H1 (cell line): Measurements from ENCODE around the gene SLFNL1. TPM values are rescaled to one million over a fixed set of nuclear protein-coding genes. Genes with fewer than 3 reads are reported as not detected.

Source experiments
- CTCF ChIA-PET: fragments of 300-600 bp; sonication (Branson Sonifier 250); formaldehyde crosslinking; loops from one replicate; lab custom pipeline; 2021; ENCODE audit not compliant: partially characterized antibody; lab: Charles Lee
- POLR2A ChIA-PET: fragments of 300-600 bp; sonication (Branson Sonifier 250); formaldehyde crosslinking; loops from one replicate; lab custom pipeline; 2021; ENCODE audit warnings: inconsistent platforms; ENCODE audit not compliant: partially characterized antibody; lab: Charles Lee
- DNase-seq, 2 experiments: peaks; one replicate each; pipeline versions ENCODE4 v3.0.0 to v3.0.0-alpha.2; 2010 to 2022; ENCODE audit warnings: low spot score in 2 of 2, low read depth in 1 of 2, mixed read lengths in 1 of 2
- FAIRE-seq: peaks from 2 replicates; lab custom pipeline; 2011; peaks lifted over from hg19 to GRCh38; lab: Jason Lieb, UNC
- H2AFZ ChIP-seq: 2 replicates; pipeline ENCODE4 v1.8.1; 2012; ENCODE audit warnings: low read length, inconsistent platforms
- H2AK5ac ChIP-seq: 2 replicates; pipeline ENCODE4 v1.6.1; 2013; ENCODE audit warnings: low read depth, low read length
- H2BK120ac ChIP-seq: replicated peaks from 2 replicates; pipeline ENCODE3; 2013; ENCODE audit warnings: low read depth, low read length, inconsistent platforms
- H2BK12ac ChIP-seq: 2 replicates; pipeline ENCODE4 v1.6.1; 2013; ENCODE audit warnings: low read depth, low read length
- H2BK15ac ChIP-seq: 2 replicates; pipeline ENCODE4 v1.6.1; 2013; ENCODE audit warnings: low read length
- H2BK20ac ChIP-seq: 2 replicates; pipeline ENCODE4 v1.6.1; 2013; ENCODE audit warnings: low read length
- H2BK5ac ChIP-seq: 2 replicates; pipeline ENCODE4 v1.6.1; 2013; ENCODE audit warnings: low read depth, low read length
- H3K14ac ChIP-seq: 2 replicates; pipeline ENCODE4 v1.6.1; 2013; ENCODE audit warnings: inconsistent platforms; ENCODE audit not compliant: insufficient read length
- H3K18ac ChIP-seq: 2 replicates; pipeline ENCODE4 v1.6.1; 2013; ENCODE audit warnings: low read length; ENCODE audit errors: extremely low read depth
- H3K23ac ChIP-seq: 2 replicates; pipeline ENCODE4 v1.6.1; 2013; ENCODE audit warnings: inconsistent platforms; ENCODE audit not compliant: insufficient read length
- H3K23me2 ChIP-seq: 2 replicates; pipeline ENCODE4 v1.6.1; 2013; ENCODE audit warnings: low read depth, low read length
- H3K27ac ChIP-seq: 2 replicates; pipeline ENCODE4 v1.6.1; 2011; ENCODE audit warnings: low read depth, low read length, inconsistent platforms
- H3K27me3 ChIP-seq, 4 experiments: replicated peaks in 1 of 4; 1 replicate in 1 of 4; 2 replicates in 3 of 4; pipeline versions ENCODE4 v1.6.1 to v1.8.1; 2011 to 2013; ENCODE audit warnings: low read length in 3 of 4, mild to moderate bottlenecking in 3 of 4, inconsistent platforms in 2 of 4, mixed read lengths in 2 of 4, moderate library complexity in 1 of 4; ENCODE audit not compliant: control insufficient read depth in 3 of 4, insufficient read depth in 3 of 4; ENCODE audit errors: extremely low read depth in 1 of 4
- H3K36me3 ChIP-seq, 4 experiments: 2 replicates each; pipeline versions ENCODE4 v1.6.1 to v1.8.1; 2011 to 2013; ENCODE audit warnings: mild to moderate bottlenecking in 4 of 4, low read length in 3 of 4, moderate library complexity in 2 of 4, control low read depth in 1 of 4, inconsistent platforms in 1 of 4; ENCODE audit not compliant: insufficient read depth in 4 of 4, control insufficient read depth in 2 of 4
- H3K4ac ChIP-seq: replicated peaks from 2 replicates; pipeline ENCODE3; 2013; ENCODE audit warnings: low read length, low read depth, mixed read lengths, inconsistent platforms; ENCODE audit not compliant: insufficient read length
- H3K4me1 ChIP-seq, 4 experiments: replicated peaks in 1 of 4; 1 replicate in 1 of 4; 2 replicates in 3 of 4; pipeline versions ENCODE4 v1.6.1 to v1.8.1; 2011 to 2013; ENCODE audit warnings: low read length in 3 of 4, inconsistent platforms in 2 of 4, mixed read lengths in 1 of 4; ENCODE audit not compliant: insufficient read depth in 4 of 4, control insufficient read depth in 3 of 4
- H3K4me2 ChIP-seq, 2 experiments: 2 replicates each; pipeline versions ENCODE4 v1.6.1 to v1.8.1; 2011 to 2013; ENCODE audit warnings: low read depth in 2 of 2, low read length in 2 of 2, control low read depth in 1 of 2, inconsistent platforms in 1 of 2, mild to moderate bottlenecking in 1 of 2; ENCODE audit not compliant: insufficient read depth in 1 of 2
- H3K4me3 ChIP-seq, 4 experiments: fragments of 200-600, 300-600 bp in 1 of 4; sonication (generic), shearing (Covaris generic), sonication (Bioruptor Twin) in 1 of 4; 2 replicates each; pipeline versions ENCODE4 v1.5.1 to v1.8.1; 2011 to 2016; ENCODE audit warnings: low read length in 4 of 4, low read depth in 3 of 4, control low read depth in 2 of 4, inconsistent platforms in 2 of 4, mild to moderate bottlenecking in 2 of 4, mixed read lengths in 1 of 4, moderate library complexity in 1 of 4; ENCODE audit not compliant: insufficient read depth in 2 of 4; ENCODE audit errors: extremely low read depth in 1 of 4
- H3K56ac ChIP-seq: replicated peaks from 2 replicates; pipeline ENCODE3; 2013; ENCODE audit warnings: low read depth, mild to moderate bottlenecking, mixed read lengths, low read length, inconsistent platforms; ENCODE audit not compliant: insufficient read length
- H3K79me1 ChIP-seq: 2 replicates; pipeline ENCODE4 v1.6.1; 2013; ENCODE audit warnings: low read depth, low read length, control low read depth
- H3K79me2 ChIP-seq, 2 experiments: 2 replicates each; pipeline versions ENCODE4 v1.6.1 to v1.8.1; 2012 to 2013; ENCODE audit warnings: low read length in 2 of 2, mild to moderate bottlenecking in 2 of 2, inconsistent platforms in 1 of 2; ENCODE audit not compliant: insufficient read depth in 2 of 2, control insufficient read depth in 1 of 2
- H3K9ac ChIP-seq, 4 experiments: replicated peaks in 1 of 4; 1 replicate in 1 of 4; 2 replicates in 3 of 4; pipeline versions ENCODE4 v1.6.1 to v1.8.1; 2011 to 2013; ENCODE audit warnings: low read depth in 3 of 4, low read length in 3 of 4, control low read depth in 2 of 4, mild to moderate bottlenecking in 2 of 4, moderate library complexity in 2 of 4, inconsistent platforms in 1 of 4; ENCODE audit errors: extremely low read depth in 1 of 4
- H3K9me3 ChIP-seq, 2 experiments: 2 replicates each; pipeline versions ENCODE4 v1.6.1 to v1.8.1; 2012 to 2013; ENCODE audit warnings: mild to moderate bottlenecking in 2 of 2, moderate library complexity in 2 of 2, control low read depth in 1 of 2, inconsistent platforms in 1 of 2, low read depth in 1 of 2, low read length in 1 of 2, mixed read lengths in 1 of 2; ENCODE audit not compliant: insufficient read depth in 2 of 2
- H4K20me1 ChIP-seq, 2 experiments: replicated peaks in 1 of 2; 2 replicates each; pipeline versions ENCODE3 to v1.8.1; 2011 to 2013; ENCODE audit warnings: inconsistent platforms in 2 of 2, low read length in 2 of 2, mild to moderate bottlenecking in 1 of 2; ENCODE audit not compliant: insufficient read depth in 2 of 2, control insufficient read depth in 1 of 2
- H4K5ac ChIP-seq: 2 replicates; pipeline ENCODE4 v1.6.1; 2013; ENCODE audit warnings: low read length, low read depth, mixed read lengths, inconsistent platforms; ENCODE audit not compliant: insufficient read length
- H4K8ac ChIP-seq: 2 replicates; pipeline ENCODE4 v1.8.0; 2013; ENCODE audit warnings: mild to moderate bottlenecking, moderate library complexity, low read length, inconsistent platforms; ENCODE audit not compliant: insufficient read depth; ENCODE audit errors: extremely low read depth
- H4K91ac ChIP-seq: replicated peaks from 2 replicates; pipeline ENCODE3; 2013; ENCODE audit warnings: low read length, mixed read lengths, inconsistent platforms; ENCODE audit not compliant: insufficient read length
- BACH1 ChIP-seq: IDR thresholded peaks from 2 replicates; pipeline ENCODE4 v1.6.1; 2012; ENCODE audit warnings: low read length, improper control_type of control experiment
- BCL11A ChIP-seq, 2 experiments: IDR thresholded peaks; one replicate each; pipeline ENCODE4 v1.6.1; 2011; ENCODE audit warnings: low read depth in 2 of 2, low read length in 2 of 2, mild to moderate bottlenecking in 2 of 2
- CBX5 ChIP-seq: fragments of 300-800, 300-1000 bp; sonication (generic); IDR thresholded peaks from 2 replicates; pipeline ENCODE4 v1.7.1; 2016; ENCODE audit warnings: antibody characterized with exemption, low read length, low read depth
- EGR1 ChIP-seq: IDR thresholded peaks from 2 replicates; pipeline ENCODE4 v1.6.1; 2011; ENCODE audit warnings: low read depth, low read length, borderline replicate concordance
- JUND ChIP-seq: IDR thresholded peaks from 2 replicates; pipeline ENCODE4 v1.6.1; 2011; ENCODE audit warnings: mild to moderate bottlenecking, improper control_type of control experiment, low read length
- KDM1A ChIP-seq: fragments of 200-600, 300-600 bp; sonication (generic); IDR thresholded peaks from 2 replicates; pipeline ENCODE4 v1.7.1; 2016; ENCODE audit warnings: mild to moderate bottlenecking, low read length, borderline replicate concordance
- KDM4A ChIP-seq: IDR thresholded peaks from one replicate; pipeline ENCODE4 v1.7.1; 2012; ENCODE audit warnings: low read depth, mild to moderate bottlenecking, moderate library complexity, low read length, inconsistent platforms; ENCODE audit not compliant: severe bottlenecking
- POLR2A ChIP-seq, 2 experiments: IDR thresholded peaks; 1 replicate in 1 of 2; 2 replicates in 1 of 2; pipeline ENCODE4 v1.6.1; 2011; ENCODE audit warnings: low read depth in 2 of 2, low read length in 2 of 2, mild to moderate bottlenecking in 2 of 2; ENCODE audit errors: control extremely low read depth in 1 of 2
- RBBP5 ChIP-seq: IDR thresholded peaks from 2 replicates; pipeline ENCODE4 v1.7.1; 2012; ENCODE audit warnings: low read depth, mild to moderate bottlenecking, inconsistent platforms, low read length, moderate library complexity, borderline replicate concordance
- ZNF274 ChIP-seq: IDR thresholded peaks from 2 replicates; pipeline ENCODE4 v1.7.0; 2012; ENCODE audit warnings: low read length, borderline replicate concordance; ENCODE audit errors: extremely low read depth
- WGBS, 2 experiments: shearing (Covaris generic) in 1 of 2; methylation state at CpG; one replicate each; pipeline versions ENCODE4 v1.1.6 to v1.1.7; 2013 to 2015; ENCODE audit warnings: low lambda C conversion rate in 2 of 2, mixed read lengths in 2 of 2, inconsistent platforms in 1 of 2, low coverage in 1 of 2, missing lambda C conversion rate in 1 of 2; ENCODE audit not compliant: insufficient replicate concordance in 2 of 2, insufficient coverage in 1 of 2, insufficient read length in 1 of 2; ENCODE audit errors: extremely low coverage in 1 of 2, missing lambda C conversion rate in 1 of 2; 5-methylcytosine and 5-hydroxymethylcytosine counted together
- polyA plus RNA-seq, 7 experiments: library from polyadenylated mRNA; depleted of rRNA in 3 of 7; stranded (reverse) in 5 of 7; unstranded in 2 of 7; fragments of >200 nt in 5 of 7; fragments of 200-250 nt in 2 of 7; gene quantifications; 1 replicate in 5 of 7; 2 replicates in 1 of 7; 4 replicates in 1 of 7; pipeline versions ENCODE4 v1.2.1 to v1.2.3, GENCODE V29; 2011 to 2013; ENCODE audit warnings: missing spikeins in 2 of 7, mixed read lengths in 2 of 7
- total RNA-seq: library from RNA; stranded (reverse); fragmentation: NEBNext Ultra II Directional; extraction: Animal tissue kit (Norgen Biotek cat#: 25700); gene quantifications from 2 replicates; pipeline ENCODE4 v1.2.1, GENCODE V29; 2021

The SLFNL1 gene
- total and polyA plus RNA-seq, 2 of the 8 experiments (the other 6 are each of a cell fraction or from before 2014, with no cell fraction given) = not detected

DNA sequence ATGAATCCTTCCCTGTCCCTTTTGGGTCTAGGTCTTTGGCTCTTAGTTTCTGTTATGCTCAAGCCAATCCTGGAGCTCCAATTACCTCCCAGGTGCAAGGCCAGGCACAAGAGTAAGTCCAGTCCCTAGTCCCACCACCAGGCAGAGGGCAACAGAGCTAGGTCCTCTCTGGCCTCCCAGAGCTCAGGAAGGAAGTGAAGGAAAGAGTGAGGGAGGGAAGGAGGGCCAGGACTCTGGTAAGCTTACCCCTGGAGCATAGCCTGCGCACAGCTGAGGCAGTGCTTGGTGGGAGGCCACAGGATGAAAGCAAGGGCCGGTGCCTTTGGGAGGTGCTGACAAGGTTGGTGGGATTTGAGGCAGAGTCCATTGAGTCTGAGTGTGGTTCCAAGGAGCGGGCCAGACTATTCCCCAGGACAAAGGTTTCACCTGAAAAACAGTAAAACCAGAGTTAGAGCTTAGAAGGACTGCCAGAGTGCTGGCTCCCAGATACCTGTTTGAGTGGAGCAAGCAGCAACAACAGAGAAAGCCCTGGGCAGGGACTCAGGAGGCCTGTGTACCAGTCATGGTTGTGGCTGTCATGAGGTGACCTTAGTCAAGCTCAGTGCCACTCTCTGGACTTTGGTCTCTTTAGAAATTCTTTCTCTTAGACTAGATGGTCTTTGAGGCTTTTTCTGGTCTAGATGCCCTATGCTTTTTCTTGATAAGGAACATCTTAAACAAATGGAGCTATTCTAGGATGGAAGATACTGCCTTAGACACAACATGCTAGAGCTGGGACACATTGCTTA is 15.8 kb upstream of the SLFNL1 start:
- TF ChIP-seq POLR2A (IDR thresholded peaks at IDR 0.05; ENCODE audit: control extremely low read depth in 1 of 2, low read depth in 2 of 2, low read length in 2 of 2) = no peak
- no peak for TF ChIP-seq BCL11A (IDR thresholded peaks at IDR 0.05; ENCODE audit: low read depth in 2 of 2, low read length in 2 of 2)
- TF ChIP-seq KDM4A = no peak
- TF ChIP-seq EGR1 = no peak
- no peak for TF ChIP-seq JUND
- no peak for TF ChIP-seq CBX5
- TF ChIP-seq BACH1 = no peak
- no peak for TF ChIP-seq KDM1A
- TF ChIP-seq ZNF274 = no peak
- no peak for TF ChIP-seq RBBP5
- Histone ChIP-seq H2BK20ac (no peak overlapping the region), H3K4ac (no peak overlapping the region), H3K14ac (no peak overlapping the region), H3K9ac (no peak overlapping the region), H3K4me2 (no peak overlapping the region), H2BK5ac (no peak overlapping the region), H3K27me3 (peaks cover 0 to 3% (median 0%) of the 10 kb centered on the region in 4 experiments; a peak in 1 of 7 replicates), H3K18ac (no peak overlapping the region), H2AFZ (no peak overlapping the region), H4K20me1 (peaks cover 0 to 2% of the 10 kb centered on the region in 2 experiments), H3K36me3 (peaks cover 1 to 4% (median 3%) of the 10 kb centered on the region in 4 experiments; a peak in 4 of 8 replicates), H3K23me2 (no peaks in the 10 kb centered on the region; the same call in 1 of the 2 replicates), H3K79me2 (no peaks in the 10 kb centered on the region), H3K9me3 (no peaks in the 10 kb centered on the region), H2BK120ac (no peak overlapping the region), H4K8ac (no peak overlapping the region), H3K4me1 (no peaks in the 10 kb centered on the region; a peak in 2 of 7 replicates), H2AK5ac (no peak overlapping the region), H2BK15ac (no peak overlapping the region), H3K4me3 (no peak overlapping the region), H4K5ac (no peak overlapping the region), H3K23ac (no peak overlapping the region), H2BK12ac (no peak overlapping the region), H3K79me1 (no peaks in the 10 kb centered on the region), H3K56ac (no peak overlapping the region), H4K91ac (no peak overlapping the region), H3K27ac (no peak overlapping the region)
- 91% methylated on average over 3 of the region's 3 CpGs; no CpG with 5 or more reads in 1 of the 2 experiments for WGBS, 2 experiments
- no peak for DNase-seq
- no peak for FAIRE-seq
- ChIA-PET CTCF (interaction anchor here (0.7 to 2.8 kb wide), 6 partner anchors 9 to 394 kb away, joined by 3 to 20 read pairs (median 4); no protein-coding TSS in a partner anchor), POLR2A (interaction anchor here (1.1 to 2.0 kb wide), 3 partner anchors 13 to 36 kb away, joined by 3 to 9 read pairs (median 3); no protein-coding TSS in a partner anchor)
